RCC 7860 (cell line): ENCODE results near the gene SNX32.
A peak's percentile ranks its signal among the peaks of the same experiment; 100 is the strongest.

Experiments
- DNase-seq: peaks from one replicate; pipeline ENCODE4 v3.0.0-alpha.2; 2015; ENCODE audit warnings: low spot score
- FAIRE-seq: peaks from 2 replicates; lab custom pipeline; 2012; peaks lifted over from hg19 to GRCh38; lab: Jason Lieb, UNC

The SNX32 gene

GRCh38 chr11:65854852-65855837, 21.4 kb downstream of the SNX32 start:
- DNase-seq (no peak), FAIRE-seq (no peak)

DNA sequence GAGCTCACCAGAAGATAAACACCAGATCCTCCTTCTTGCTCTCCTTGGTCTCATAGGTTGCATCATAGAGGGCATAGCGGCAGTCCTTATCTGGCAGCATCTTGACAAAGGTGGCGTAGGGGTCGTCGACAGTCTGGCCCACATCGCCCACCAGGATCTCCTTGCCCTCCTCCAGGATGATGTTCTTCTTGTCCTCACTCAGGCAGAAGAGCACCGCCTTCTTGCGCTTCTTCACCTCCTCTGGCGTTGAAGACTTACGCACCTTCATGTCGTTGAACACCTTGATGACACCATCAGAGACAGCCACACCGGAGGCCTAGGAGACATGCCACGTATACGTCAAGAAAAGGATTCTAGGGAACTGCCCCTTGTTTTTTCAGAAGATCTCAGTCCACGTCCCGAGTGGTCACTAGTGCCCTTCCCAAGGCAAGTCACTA, 22.2 kb downstream of the SNX32 start:
- FAIRE-seq (no peak), DNase-seq (no peak)

GRCh38 chr11:65856689-65857499, 23.1 kb downstream of the SNX32 start:
- DNase-seq = peak; percentile 27
- no peak for FAIRE-seq

GRCh38 chr11:65857500-65857852, 23.7 kb downstream of the SNX32 start:
- DNase-seq (no peak), FAIRE-seq (no peak)

GRCh38 chr11:65857853-65858680, 24.3 kb downstream of the SNX32 start, which contains the start of gene CFL1:
Gene CFL1, minus strand, starts transcription at chr11:65858180. Its CDS starts 81 bp downstream, at chr11:65858099.
- DNase-seq = peak; percentile 90
- peak; percentile 59 for FAIRE-seq

- no peak for DNase-seq
- FAIRE-seq = no peak
Measured at GRCh38 chr11:65858681-65859087, 24.9 kb downstream of the SNX32 start.

GRCh38 chr11:65859095-65859811, 25.5 kb downstream of the SNX32 start:
- FAIRE-seq = peak; percentile 58
- peak; percentile 94 for DNase-seq

- FAIRE-seq (no peak), DNase-seq (no peak)
Measured at GRCh38 chr11:65859812-65860277, 26.1 kb downstream of the SNX32 start.

GRCh38 chr11:65860278-65861164, 26.8 kb downstream of the SNX32 start, which contains the start of gene MUS81:
Gene MUS81, plus strand, starts transcription at chr11:65860433. Its CDS starts 321 bp downstream, at chr11:65860754.
- peak; percentile 94 for DNase-seq
- peak; percentile 65 for FAIRE-seq

DNA sequence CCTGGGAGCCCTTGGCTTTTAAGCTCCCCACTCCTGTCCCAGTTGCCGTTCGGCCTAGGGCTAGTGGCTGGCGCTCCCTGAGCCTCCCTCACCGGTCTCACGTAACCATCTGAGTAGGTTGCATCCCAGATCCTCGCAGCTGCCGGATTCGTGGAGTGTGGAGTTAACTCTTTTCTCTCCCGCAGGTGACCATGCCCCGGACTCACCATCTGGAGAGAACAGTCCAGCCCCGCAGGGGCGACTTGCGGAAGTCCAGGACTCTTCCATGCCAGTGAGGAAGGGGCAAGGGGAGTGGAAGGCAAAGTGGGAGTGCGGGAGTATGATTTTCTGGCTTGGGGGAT, 27.4 kb downstream of the SNX32 start:
- FAIRE-seq (no peak), DNase-seq (no peak)

DNA sequence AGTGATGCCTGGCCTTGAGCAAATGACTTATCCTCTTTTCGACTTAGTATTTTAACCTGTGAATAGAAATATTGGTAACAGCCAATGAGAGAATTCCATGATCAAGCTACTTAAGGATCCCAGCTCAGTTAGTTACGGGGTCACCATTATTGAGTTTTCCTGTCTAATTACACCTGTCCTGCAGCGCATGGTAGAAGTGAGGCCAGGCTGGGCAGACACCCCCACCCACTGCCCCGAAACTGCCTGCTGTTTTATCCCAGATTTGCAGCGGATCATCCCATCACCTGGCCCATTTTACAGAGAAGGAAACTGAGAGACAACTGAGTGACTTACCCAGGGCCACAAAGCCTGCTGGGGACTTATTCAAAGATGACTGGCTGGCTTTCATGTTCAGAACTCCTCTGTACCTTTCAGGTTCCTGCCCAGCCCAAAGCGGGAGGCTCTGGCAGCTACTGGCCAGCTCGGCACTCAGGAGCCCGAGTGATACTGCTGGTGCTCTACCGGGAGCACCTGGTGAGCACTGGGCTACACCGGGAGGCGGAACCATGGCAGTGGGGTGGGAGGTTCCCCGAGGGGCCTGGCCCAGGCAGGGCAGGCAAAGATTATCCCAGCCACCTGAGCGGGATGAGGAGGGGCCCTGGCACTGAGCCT, 27.9 kb downstream of the SNX32 start:
- no peak for FAIRE-seq
- DNase-seq = no peak

DNA sequence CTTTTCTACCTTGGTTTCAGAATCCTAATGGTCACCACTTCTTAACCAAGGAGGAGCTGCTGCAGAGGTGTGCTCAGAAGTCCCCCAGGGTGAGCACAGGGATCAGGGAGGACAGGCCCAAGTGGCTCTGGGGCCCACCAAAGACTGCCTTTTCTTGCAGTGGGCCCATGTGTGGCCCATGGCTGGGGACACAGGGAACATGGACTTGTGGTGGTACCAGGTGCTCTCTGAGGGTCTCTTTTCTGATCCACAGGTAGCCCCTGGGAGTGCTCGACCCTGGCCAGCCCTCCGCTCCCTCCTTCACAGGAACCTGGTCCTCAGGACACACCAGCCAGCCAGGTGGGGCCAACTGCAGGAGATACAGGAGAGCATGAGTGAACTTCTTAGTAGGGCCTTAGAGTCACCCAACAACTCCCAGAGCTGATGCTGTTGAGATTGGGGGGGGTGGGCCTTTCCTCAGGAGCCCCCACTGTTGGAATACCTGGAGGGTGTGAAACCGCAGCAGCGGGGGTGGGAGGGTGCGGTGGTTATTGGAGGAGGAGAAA, 28.5 kb downstream of the SNX32 start:
- no peak for FAIRE-seq
- DNase-seq = no peak

GRCh38 chr11:65862941-65863888, 29.5 kb downstream of the SNX32 start:
- no peak for DNase-seq
- no peak for FAIRE-seq

- FAIRE-seq (no peak), DNase-seq (no peak)
Measured at GRCh38 chr11:65863889-65864705, 30.3 kb downstream of the SNX32 start.

DNA sequence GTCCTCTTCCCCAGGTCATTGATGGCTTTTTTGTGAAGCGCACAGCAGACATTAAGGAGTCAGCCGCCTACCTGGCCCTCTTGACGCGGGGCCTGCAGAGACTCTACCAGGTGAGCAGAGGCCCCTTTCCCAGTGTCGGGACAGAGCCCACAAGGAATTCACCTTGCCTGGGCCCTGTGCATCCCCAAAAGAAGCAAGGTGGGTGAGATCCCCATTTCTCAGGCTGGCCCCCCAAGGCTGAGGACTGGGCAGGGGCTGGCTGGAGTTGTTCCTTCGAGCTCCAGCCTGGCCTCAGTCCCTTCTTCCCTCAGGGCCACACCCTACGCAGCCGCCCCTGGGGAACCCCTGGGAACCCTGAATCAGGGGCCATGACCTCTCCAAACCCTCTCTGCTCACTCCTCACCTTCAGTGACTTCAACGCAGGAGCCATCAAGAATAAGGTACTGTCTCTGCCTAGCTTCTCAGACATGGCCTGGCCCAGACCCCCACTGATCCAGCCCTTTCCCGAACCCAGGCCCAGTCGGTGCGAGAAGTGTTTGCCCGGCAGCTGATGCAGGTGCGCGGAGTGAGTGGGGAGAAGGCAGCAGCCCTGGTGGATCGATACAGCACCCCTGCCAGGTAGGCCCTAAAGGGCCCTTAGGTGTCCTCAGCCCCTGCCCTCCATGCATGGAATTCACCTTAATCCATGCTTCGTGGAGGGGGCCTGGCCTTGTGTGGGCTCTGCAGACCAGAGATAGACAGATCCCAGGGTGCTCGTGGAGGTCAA, 31.1 kb downstream of the SNX32 start:
- no peak for FAIRE-seq
- DNase-seq = no peak
